ENCODE measurements around the gene CSNK2A1. TPM values are rescaled to one million over a fixed set of nuclear protein-coding genes. Genes with fewer than 3 reads are reported as not detected.

The CSNK2A1 gene
- total RNA-seq, 1 donor from 2014 or later = 122 TPM

DNA sequence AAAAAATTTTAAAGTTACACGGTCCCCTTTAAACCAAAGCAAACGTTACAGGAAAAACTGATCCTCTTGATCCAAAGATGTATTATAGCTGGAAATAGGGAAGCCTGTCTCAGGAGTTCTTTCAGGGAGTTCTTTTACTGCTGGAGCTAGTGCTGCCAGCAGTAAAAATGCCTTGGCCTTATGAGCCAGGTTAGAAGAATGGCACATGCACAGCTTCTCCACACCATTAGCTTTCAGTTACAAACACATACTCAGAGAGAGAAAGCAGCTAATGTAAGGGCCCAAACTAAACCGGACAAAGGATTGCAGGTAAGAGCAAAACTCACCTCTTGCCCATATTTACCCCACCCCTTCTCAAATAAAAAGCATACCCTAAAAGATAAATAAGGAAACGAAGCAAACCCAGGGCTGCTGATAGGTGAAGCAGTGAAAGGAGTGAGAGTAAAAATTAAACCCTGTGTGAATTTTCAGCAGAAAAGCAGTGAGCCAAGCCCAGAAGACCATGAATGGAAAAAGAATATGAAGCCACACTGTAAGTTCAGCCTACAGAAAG lies 100.3 kb downstream of the CSNK2A1 start:
- intact Hi-C loops (cut with micrococcal nuclease) = no loop called here
- H3K9me3 ChIP-seq (replicated peaks) = no peaks in the 10 kb centered on the region
- H3K36me3 ChIP-seq = peaks cover 82% of the 10 kb centered on the region
- TF ChIP-seq, protein P1, sequence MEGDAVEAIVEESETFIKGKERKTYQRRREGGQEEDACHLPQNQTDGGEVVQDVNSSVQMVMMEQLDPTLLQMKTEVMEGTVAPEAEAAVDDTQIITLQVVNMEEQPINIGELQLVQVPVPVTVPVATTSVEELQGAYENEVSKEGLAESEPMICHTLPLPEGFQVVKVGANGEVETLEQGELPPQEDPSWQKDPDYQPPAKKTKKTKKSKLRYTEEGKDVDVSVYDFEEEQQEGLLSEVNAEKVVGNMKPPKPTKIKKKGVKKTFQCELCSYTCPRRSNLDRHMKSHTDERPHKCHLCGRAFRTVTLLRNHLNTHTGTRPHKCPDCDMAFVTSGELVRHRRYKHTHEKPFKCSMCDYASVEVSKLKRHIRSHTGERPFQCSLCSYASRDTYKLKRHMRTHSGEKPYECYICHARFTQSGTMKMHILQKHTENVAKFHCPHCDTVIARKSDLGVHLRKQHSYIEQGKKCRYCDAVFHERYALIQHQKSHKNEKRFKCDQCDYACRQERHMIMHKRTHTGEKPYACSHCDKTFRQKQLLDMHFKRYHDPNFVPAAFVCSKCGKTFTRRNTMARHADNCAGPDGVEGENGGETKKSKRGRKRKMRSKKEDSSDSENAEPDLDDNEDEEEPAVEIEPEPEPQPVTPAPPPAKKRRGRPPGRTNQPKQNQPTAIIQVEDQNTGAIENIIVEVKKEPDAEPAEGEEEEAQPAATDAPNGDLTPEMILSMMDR (IDR thresholded peaks at IDR 0.05; ENCODE audit: borderline replicate concordance) = no peak
- peaks cover 39% of the 10 kb centered on the region for H3K4me1 ChIP-seq
- no peaks in the 10 kb centered on the region for H3K27me3 ChIP-seq (ENCODE audit: low read depth)
- H3K27ac ChIP-seq (replicated peaks) = no peak overlapping the region
- no peak for DNase-seq
- no peak overlapping the region for H3K4me3 ChIP-seq

DNA sequence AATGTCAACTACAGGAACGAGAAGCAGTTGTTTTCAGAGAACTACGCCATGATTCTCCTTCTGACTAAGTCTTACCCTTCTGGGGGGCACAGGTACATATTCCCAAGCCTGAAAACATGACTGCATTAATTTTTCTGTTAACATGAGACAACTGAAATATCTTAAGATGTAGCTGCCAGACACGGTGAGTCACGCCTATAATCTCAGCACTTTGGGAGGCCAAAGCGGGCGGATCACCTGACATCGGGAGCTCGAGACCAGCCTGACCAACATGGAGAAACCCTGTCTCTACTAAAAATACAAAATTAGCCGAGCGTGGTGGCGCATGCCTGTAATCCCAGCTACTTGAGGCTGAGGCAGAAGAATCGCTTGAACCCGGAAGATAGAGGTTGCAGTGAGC lies 103.0 kb downstream of the CSNK2A1 start:
- H3K27me3 ChIP-seq (ENCODE audit: low read depth) = no peaks in the 10 kb centered on the region
- H3K27ac ChIP-seq (replicated peaks) = no peak overlapping the region
- TF ChIP-seq, protein P1 (IDR thresholded peaks at IDR 0.05; ENCODE audit: borderline replicate concordance) = no peak
- DNase-seq = no peak
- peaks cover 38% of the 10 kb centered on the region for H3K4me1 ChIP-seq
- no peaks in the 10 kb centered on the region for H3K9me3 ChIP-seq (replicated peaks)
- H3K4me3 ChIP-seq = no peak overlapping the region
- H3K36me3 ChIP-seq = peaks cover 90% of the 10 kb centered on the region
- intact Hi-C loops (cut with micrococcal nuclease) = no loop called here

DNA sequence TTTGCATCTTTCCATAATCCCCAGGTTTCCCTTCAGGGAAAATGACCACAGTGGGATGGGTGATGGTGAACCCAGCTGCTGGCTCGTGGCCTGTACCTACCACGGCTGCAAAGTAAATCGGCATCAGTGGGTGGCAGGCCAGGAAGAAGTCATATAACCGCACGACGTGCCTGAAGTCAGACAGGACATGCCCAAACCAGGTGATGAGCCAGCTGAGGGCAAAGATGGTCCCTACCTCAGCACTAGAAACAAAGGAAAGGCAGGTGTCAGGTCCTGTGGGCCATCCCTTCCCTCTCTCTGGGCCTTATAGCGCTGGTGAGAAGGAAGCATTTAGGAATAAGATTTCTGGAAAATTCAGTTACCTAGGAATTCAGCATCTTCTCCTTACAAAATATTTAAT lies 103.4 kb downstream of the CSNK2A1 start:
- no peak overlapping the region for H3K27ac ChIP-seq (replicated peaks)
- peaks cover 33% of the 10 kb centered on the region for H3K4me1 ChIP-seq
- intact Hi-C loops (cut with micrococcal nuclease) = no loop called here
- no peak overlapping the region for H3K4me3 ChIP-seq
- no peaks in the 10 kb centered on the region for H3K9me3 ChIP-seq (replicated peaks)
- H3K27me3 ChIP-seq (ENCODE audit: low read depth) = no peaks in the 10 kb centered on the region
- peaks cover 95% of the 10 kb centered on the region for H3K36me3 ChIP-seq
- no peak for DNase-seq
- TF ChIP-seq, protein P1 (IDR thresholded peaks at IDR 0.05; ENCODE audit: borderline replicate concordance) = no peak

DNA sequence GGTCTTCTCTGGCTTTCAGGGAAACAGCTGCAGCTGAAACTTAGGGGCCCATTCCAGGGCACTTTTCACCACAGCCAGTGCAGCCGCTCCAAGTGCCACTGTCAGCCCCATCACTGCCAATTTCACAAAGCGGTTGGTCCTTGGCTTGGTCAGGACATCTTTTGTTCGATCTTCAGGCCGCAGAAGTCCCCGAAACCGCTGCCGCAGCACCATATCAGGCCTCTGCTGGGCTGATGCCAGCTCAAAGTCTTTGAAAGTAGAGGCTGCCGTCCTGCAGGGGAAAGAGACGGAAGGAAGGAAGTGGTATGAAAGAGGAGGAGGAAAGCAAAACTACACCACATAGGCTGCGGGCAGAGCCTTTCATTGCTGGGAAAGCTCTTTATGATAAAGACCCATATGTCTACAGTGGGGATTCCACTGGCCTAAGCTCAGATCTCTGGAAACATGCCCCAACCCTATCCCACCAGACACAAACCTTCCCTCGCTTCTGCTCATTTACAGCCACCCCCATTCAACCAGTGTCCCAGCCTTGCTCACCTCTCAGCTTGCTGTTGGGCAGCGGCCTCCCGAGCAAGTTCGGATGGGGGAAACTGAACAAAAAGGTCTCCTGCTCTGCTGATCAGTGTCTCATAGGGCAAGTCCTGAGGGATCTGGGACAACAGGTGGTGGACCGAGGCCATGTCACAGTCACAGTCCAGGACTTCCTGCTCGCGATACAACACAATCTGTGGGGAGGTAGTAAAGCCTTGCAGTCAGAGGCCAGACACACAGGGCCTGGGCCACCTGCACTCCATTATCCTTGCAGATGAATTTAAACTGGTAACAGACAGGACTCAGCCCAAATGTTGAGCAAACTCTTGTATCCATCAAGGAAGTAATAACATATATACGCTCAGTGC lies 104.8 kb downstream of the CSNK2A1 start:
- Histone ChIP-seq H3K4me1 (peaks cover 20% of the 10 kb centered on the region), H3K9me3 (replicated peaks) (no peaks in the 10 kb centered on the region), H3K36me3 (peaks cover 96% of the 10 kb centered on the region), H3K27me3 (ENCODE audit: low read depth) (no peaks in the 10 kb centered on the region), H3K27ac (replicated peaks) (peak overlapping the region; percentile 31), H3K4me3 (no peak overlapping the region)
- DNase-seq = no peak
- intact Hi-C loops (cut with micrococcal nuclease) = no loop called here
- TF ChIP-seq, protein P1 (IDR thresholded peaks at IDR 0.05; ENCODE audit: borderline replicate concordance) = no peak

DNA sequence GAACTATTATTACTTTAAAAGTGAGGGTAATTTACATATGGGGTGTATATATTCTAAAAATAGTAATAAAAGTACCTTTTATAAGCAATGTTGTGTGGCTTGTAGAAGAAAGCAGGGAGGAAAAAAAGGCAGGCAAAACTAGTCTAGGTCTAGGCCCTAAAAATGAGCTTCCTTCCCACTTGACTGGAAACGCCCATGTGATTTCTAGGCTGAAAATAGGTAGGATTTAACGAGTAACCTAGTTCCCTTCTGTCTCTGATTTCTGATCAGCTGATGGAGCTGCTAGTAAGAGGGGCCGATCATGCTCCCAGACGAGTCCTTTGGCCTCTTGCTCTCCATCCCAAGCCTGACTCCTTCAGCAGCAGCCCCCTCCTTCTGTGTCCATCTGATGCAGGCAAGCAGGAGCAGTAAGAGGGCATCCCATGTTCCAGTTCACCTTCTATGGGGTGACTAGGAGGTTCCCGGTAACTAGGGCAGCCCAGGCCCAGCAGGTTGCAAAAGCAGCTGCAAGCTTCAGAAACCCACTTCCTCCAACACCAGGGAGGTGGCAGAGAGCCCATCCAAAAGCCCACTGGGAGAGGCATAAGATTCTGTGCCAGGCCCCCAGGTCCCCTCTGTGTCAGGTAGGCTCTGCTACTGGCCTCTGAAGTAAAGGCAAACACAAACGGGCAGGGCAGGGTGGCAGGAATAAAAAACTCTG lies 105.7 kb downstream of the CSNK2A1 start:
- intact Hi-C loops (cut with micrococcal nuclease) = no loop called here
- peaks cover 88% of the 10 kb centered on the region for H3K36me3 ChIP-seq

More for the DNA sequence above, 105.7 kb downstream of the CSNK2A1 start:
- peak overlapping the region; percentile 31 for H3K27ac ChIP-seq (replicated peaks)
- no peaks in the 10 kb centered on the region for H3K9me3 ChIP-seq (replicated peaks)
- DNase-seq = no peak
- H3K4me1 ChIP-seq = peaks cover 28% of the 10 kb centered on the region
- no peaks in the 10 kb centered on the region for H3K27me3 ChIP-seq (ENCODE audit: low read depth)
- TF ChIP-seq, protein P1 (IDR thresholded peaks at IDR 0.05; ENCODE audit: borderline replicate concordance) = no peak
- H3K4me3 ChIP-seq = no peak overlapping the region
